Liver (tissue), 3 donors: ENCODE results near the gene SLCO2A1.

Experiments used
- FOXA1 ChIP-seq: IDR thresholded peaks from 2 replicates; pipeline ENCODE4 v1.6.1; 2016; ENCODE audit warnings: antibody characterized with exemption
- FOXA2 ChIP-seq: IDR thresholded peaks from 2 replicates; pipeline ENCODE4 v1.6.1; 2016; ENCODE audit warnings: antibody characterized with exemption
- GABPA ChIP-seq, 2 donors: IDR thresholded peaks in 1 of 2; conservative IDR thresholded peaks in 1 of 2; 2 replicates each; pipeline ENCODE4 v1.6.1; 2016; ENCODE audit warnings: antibody characterized with exemption in 2 of 2, mild to moderate bottlenecking in 1 of 2, moderate library complexity in 1 of 2
- JUND ChIP-seq, 2 donors: IDR thresholded peaks; 2 replicates each; pipeline ENCODE4 v1.6.1; 2016; ENCODE audit warnings: antibody characterized with exemption in 2 of 2
- RAD21 ChIP-seq, 2 donors: IDR thresholded peaks; 2 replicates each; pipeline ENCODE4 v1.6.1; 2016; ENCODE audit warnings: antibody characterized with exemption in 2 of 2, mild to moderate bottlenecking in 2 of 2
- SP1 ChIP-seq: IDR thresholded peaks from 2 replicates; pipeline ENCODE4 v1.6.1; 2018; ENCODE audit warnings: antibody characterized with exemption, mild to moderate bottlenecking
- YY1 ChIP-seq: IDR thresholded peaks from 2 replicates; pipeline ENCODE4 v1.6.1; 2016; ENCODE audit warnings: antibody characterized with exemption, mild to moderate bottlenecking
- ZBTB33 ChIP-seq: IDR thresholded peaks from 2 replicates; pipeline ENCODE4 v1.6.1; 2016; ENCODE audit warnings: antibody characterized with exemption
- TF ChIP-seq, protein P1 (sequence below): fragments of 150-350 bp; IDR thresholded peaks from 2 replicates; pipeline ENCODE4 v1.5.1; 2017; ENCODE audit warnings: improper control_type of control experiment, low read depth, low read length; ENCODE audit not compliant: missing input control
- donor health status: healthy.
- donor health status: healthy.

- TF ChIP-seq YY1 (no peak), GABPA (IDR thresholded peaks at IDR 0.05 in 1 of 2, conservative IDR thresholded peaks at IDR 0.05 in 1 of 2) (no peak), JUND (IDR thresholded peaks at IDR 0.05) (no peak), ZBTB33 (no peak), FOXA1 (no peak), RAD21 (IDR thresholded peaks at IDR 0.05) (no peak), FOXA2 (no peak), SP1 (no peak)
- TF ChIP-seq, protein P1, sequence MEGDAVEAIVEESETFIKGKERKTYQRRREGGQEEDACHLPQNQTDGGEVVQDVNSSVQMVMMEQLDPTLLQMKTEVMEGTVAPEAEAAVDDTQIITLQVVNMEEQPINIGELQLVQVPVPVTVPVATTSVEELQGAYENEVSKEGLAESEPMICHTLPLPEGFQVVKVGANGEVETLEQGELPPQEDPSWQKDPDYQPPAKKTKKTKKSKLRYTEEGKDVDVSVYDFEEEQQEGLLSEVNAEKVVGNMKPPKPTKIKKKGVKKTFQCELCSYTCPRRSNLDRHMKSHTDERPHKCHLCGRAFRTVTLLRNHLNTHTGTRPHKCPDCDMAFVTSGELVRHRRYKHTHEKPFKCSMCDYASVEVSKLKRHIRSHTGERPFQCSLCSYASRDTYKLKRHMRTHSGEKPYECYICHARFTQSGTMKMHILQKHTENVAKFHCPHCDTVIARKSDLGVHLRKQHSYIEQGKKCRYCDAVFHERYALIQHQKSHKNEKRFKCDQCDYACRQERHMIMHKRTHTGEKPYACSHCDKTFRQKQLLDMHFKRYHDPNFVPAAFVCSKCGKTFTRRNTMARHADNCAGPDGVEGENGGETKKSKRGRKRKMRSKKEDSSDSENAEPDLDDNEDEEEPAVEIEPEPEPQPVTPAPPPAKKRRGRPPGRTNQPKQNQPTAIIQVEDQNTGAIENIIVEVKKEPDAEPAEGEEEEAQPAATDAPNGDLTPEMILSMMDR, result no peak
These were observed 113.8 kb downstream of the SLCO2A1 start for GRCh38 chr3:133915685-133916658.
